ENCODE results near the gene LPGAT1.

GRCh38 chr1:211699059-211699458 is 131.5 kb downstream of the LPGAT1 start:
- TF ChIP-seq CTCF (IDR thresholded peaks at IDR 0.05; ENCODE audit: low read depth, low read length) (no peak), EZH2phosphoT487 (IDR thresholded peaks at IDR 0.05; ENCODE audit: low read depth) (no peak)

All from OCI-LY3 (cell line).